ENCODE data around the gene ATP6V1G2. TPM values are rescaled to one million over a fixed set of nuclear protein-coding genes. Genes with fewer than 3 reads are reported as not detected.

The ATP6V1G2 gene
- total and polyA plus RNA-seq, 8 donors, result 0.16 to 2.1 (median 0.50) TPM

GRCh38 chr6:31560697-31561058, 14.3 kb upstream of the ATP6V1G2 start:
- no peak for ATAC-seq
- no peaks in the 10 kb centered on the region for H3K9me3 ChIP-seq
- peaks cover 0 to 7% (median 0%) of the 10 kb centered on the region in 3 donors for H3K4me1 ChIP-seq
- no peak overlapping the region for H3K4me3 ChIP-seq
- DNase-seq, result no peak
- peak overlapping the region in 1 of 4 donors; percentile 37 for H3K27ac ChIP-seq
- H3K36me3 ChIP-seq, result peaks cover 0 to 20% (median 8%) of the 10 kb centered on the region in 3 donors
- H3K27me3 ChIP-seq, result no peaks in the 10 kb centered on the region
- intact Hi-C loops (cut with DNase I), result no loop called here
- no peak for FAIRE-seq
- TF ChIP-seq, protein P1, sequence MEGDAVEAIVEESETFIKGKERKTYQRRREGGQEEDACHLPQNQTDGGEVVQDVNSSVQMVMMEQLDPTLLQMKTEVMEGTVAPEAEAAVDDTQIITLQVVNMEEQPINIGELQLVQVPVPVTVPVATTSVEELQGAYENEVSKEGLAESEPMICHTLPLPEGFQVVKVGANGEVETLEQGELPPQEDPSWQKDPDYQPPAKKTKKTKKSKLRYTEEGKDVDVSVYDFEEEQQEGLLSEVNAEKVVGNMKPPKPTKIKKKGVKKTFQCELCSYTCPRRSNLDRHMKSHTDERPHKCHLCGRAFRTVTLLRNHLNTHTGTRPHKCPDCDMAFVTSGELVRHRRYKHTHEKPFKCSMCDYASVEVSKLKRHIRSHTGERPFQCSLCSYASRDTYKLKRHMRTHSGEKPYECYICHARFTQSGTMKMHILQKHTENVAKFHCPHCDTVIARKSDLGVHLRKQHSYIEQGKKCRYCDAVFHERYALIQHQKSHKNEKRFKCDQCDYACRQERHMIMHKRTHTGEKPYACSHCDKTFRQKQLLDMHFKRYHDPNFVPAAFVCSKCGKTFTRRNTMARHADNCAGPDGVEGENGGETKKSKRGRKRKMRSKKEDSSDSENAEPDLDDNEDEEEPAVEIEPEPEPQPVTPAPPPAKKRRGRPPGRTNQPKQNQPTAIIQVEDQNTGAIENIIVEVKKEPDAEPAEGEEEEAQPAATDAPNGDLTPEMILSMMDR (IDR thresholded peaks at IDR 0.05), result no peak

- peak in 1 of 6 donors; percentile 46 for DNase-seq
- FAIRE-seq, result no peak
- H3K27me3 ChIP-seq, result no peaks in the 10 kb centered on the region
- H3K4me3 ChIP-seq, result no peak overlapping the region
- intact Hi-C loops (cut with DNase I), result no loop called here
- WGBS, 2 donors, result 79 to 85% methylated on average over 7 of the region's 7 CpGs
- peaks cover 0 to 20% (median 8%) of the 10 kb centered on the region in 3 donors for H3K36me3 ChIP-seq
- no peaks in the 10 kb centered on the region for H3K9me3 ChIP-seq
- peak in 3 of 4 donors; percentile 33 to 68 (median 65) for ATAC-seq
- TF ChIP-seq, protein P1 (IDR thresholded peaks at IDR 0.05), result no peak
- peak overlapping the region in 2 of 4 donors; percentile 5 to 37 for H3K27ac ChIP-seq
- H3K4me1 ChIP-seq, result peaks cover 0 to 7% (median 0%) of the 10 kb centered on the region in 3 donors
Measured at GRCh38 chr6:31559958-31560696, 13.7 kb upstream of the ATP6V1G2 start.

DNA sequence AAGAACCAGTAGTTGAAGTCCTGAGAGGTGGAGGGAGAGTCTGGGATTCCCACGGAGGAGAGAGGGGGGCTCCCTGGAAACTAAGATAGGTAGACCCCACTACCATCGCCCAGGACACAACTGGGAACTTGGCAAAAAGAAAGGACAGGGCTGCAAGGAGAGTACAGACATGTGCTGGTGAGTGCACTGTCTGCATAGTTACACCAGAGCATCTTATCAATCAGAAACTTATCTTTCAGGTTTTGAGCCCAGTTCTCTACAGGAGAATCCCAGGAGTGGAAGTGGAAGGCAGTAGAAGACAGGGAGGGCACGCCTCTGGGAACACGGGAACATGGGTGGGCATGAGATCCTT, 13.2 kb upstream of the ATP6V1G2 start:
- intact Hi-C loops (cut with DNase I), result no loop called here
- TF ChIP-seq, protein P1 (IDR thresholded peaks at IDR 0.05), result no peak
- H3K4me1 ChIP-seq, result peaks cover 0 to 7% (median 0%) of the 10 kb centered on the region in 3 donors
- DNase-seq (no peak), FAIRE-seq (no peak), ATAC-seq (no peak)
- no peak overlapping the region for H3K4me3 ChIP-seq
- no peaks in the 10 kb centered on the region for H3K27me3 ChIP-seq
- H3K9me3 ChIP-seq, result no peaks in the 10 kb centered on the region
- peaks cover 0 to 20% (median 8%) of the 10 kb centered on the region in 3 donors for H3K36me3 ChIP-seq
- H3K27ac ChIP-seq, result peak overlapping the region in 2 of 4 donors; percentile 5 to 37
- 72 to 85% methylated on average over 4 of the region's 4 CpGs for WGBS, 2 donors

GRCh38 chr6:31558631-31559500, 12.5 kb upstream of the ATP6V1G2 start:
- Histone ChIP-seq H3K27ac (no peak overlapping the region), H3K9me3 (no peaks in the 10 kb centered on the region), H3K36me3 (peaks cover 0 to 20% (median 8%) of the 10 kb centered on the region in 3 donors), H3K27me3 (no peaks in the 10 kb centered on the region), H3K4me1 (peaks cover 0 to 7% (median 0%) of the 10 kb centered on the region in 3 donors), H3K4me3 (no peak overlapping the region)
- TF ChIP-seq, protein P1 (IDR thresholded peaks at IDR 0.05), result no peak
- WGBS, 2 donors, result 84 to 91% methylated on average over 14 of the region's 14 CpGs
- FAIRE-seq (no peak), DNase-seq (peak in 1 of 6 donors; percentile 40), ATAC-seq (peak in 3 of 4 donors; percentile 21 to 66 (median 65))
- intact Hi-C loops (cut with DNase I), result no loop called here

All from pancreas (tissue), 10 donors.